NT2/D1 (cell line): ENCODE measurements around the gene OR2K2.

Experiments used
- YY1 ChIP-seq: IDR thresholded peaks from 2 replicates; pipeline ENCODE4 v1.6.1; 2011; ENCODE audit not compliant: insufficient read length, insufficient read depth
- ZNF274 ChIP-seq: IDR thresholded peaks from 2 replicates; pipeline ENCODE4 v1.6.1; 2011; ENCODE audit warnings: mild to moderate bottlenecking, low read depth, low read length

- TF ChIP-seq ZNF274 (no peak), YY1 (no peak)
Measured at GRCh38 chr9:111348821-111349271, 18.8 kb upstream of the OR2K2 start.
